Measurements from ENCODE around the gene C11orf58. TPM values are rescaled to one million over a fixed set of nuclear protein-coding genes. Genes with fewer than 3 reads are reported as not detected.
A peak's percentile ranks its signal among the peaks of the same experiment; 100 is the strongest.

C11orf58 gene
- total and polyA plus RNA-seq, 2 donors from 2014 or later, result 113 to 117 TPM

DNA sequence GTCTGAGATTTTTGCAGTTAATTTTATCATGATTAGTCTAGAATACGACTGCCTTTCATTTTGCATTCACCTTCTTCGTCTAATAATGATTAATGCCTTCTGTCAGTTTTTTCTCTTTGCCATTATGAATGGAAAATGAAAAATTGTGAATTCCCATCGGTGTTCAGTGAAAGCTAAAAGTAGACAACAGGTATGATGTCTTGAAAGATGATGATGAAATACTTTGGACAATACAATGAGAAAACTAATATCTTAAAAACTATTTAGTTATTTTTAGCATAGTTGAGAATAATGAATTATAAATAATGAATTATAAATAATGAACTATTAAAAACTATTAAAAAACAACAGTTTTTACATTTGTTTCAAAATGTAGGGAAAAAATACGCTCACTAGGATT is 5.0 kb downstream of the C11orf58 start:
- FAIRE-seq, result peak; percentile 6
- no peak for DNase-seq
- no peaks in the 10 kb centered on the region for H3K27me3 ChIP-seq (ENCODE audit: control insufficient read depth, insufficient read depth, low read length)
- TF ChIP-seq, protein P1, sequence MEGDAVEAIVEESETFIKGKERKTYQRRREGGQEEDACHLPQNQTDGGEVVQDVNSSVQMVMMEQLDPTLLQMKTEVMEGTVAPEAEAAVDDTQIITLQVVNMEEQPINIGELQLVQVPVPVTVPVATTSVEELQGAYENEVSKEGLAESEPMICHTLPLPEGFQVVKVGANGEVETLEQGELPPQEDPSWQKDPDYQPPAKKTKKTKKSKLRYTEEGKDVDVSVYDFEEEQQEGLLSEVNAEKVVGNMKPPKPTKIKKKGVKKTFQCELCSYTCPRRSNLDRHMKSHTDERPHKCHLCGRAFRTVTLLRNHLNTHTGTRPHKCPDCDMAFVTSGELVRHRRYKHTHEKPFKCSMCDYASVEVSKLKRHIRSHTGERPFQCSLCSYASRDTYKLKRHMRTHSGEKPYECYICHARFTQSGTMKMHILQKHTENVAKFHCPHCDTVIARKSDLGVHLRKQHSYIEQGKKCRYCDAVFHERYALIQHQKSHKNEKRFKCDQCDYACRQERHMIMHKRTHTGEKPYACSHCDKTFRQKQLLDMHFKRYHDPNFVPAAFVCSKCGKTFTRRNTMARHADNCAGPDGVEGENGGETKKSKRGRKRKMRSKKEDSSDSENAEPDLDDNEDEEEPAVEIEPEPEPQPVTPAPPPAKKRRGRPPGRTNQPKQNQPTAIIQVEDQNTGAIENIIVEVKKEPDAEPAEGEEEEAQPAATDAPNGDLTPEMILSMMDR (IDR thresholded peaks at IDR 0.05; ENCODE audit: borderline replicate concordance, extremely low read depth, insufficient read depth), result no peak
- no peak overlapping the region for H3K4me3 ChIP-seq (ENCODE audit: low read length in 3 of 3)
- H3K4me1 ChIP-seq (ENCODE audit: control insufficient read depth in 2 of 3, insufficient read depth in 2 of 3, low read depth in 1 of 3, low read length in 3 of 3), result peaks cover 0 to 11% (median 0%) of the 10 kb centered on the region in 3 donors
- H3K9me3 ChIP-seq (ENCODE audit: control insufficient read depth in 2 of 3, insufficient read depth in 1 of 3, low read length in 3 of 3), result no peaks in the 10 kb centered on the region
- H3K36me3 ChIP-seq (ENCODE audit: control insufficient read depth in 2 of 3, insufficient read depth in 3 of 3, low read length in 3 of 3), result peaks cover 3 to 12% (median 8%) of the 10 kb centered on the region in 3 donors
- no peak overlapping the region for H3K9ac ChIP-seq (ENCODE audit: low read length in 3 of 3)
- H3K27ac ChIP-seq (ENCODE audit: low read depth in 2 of 2, low read length in 2 of 2), result no peak overlapping the region
- intact Hi-C loops (cut with DNase I), result no loop called here

- TF ChIP-seq, protein P1 (IDR thresholded peaks at IDR 0.05; ENCODE audit: borderline replicate concordance, extremely low read depth, insufficient read depth), result no peak
- Histone ChIP-seq H3K4me3 (ENCODE audit: low read length in 3 of 3) (no peak overlapping the region), H3K9me3 (ENCODE audit: control insufficient read depth in 2 of 3, insufficient read depth in 1 of 3, low read length in 3 of 3) (no peaks in the 10 kb centered on the region), H3K9ac (ENCODE audit: low read length in 3 of 3) (no peak overlapping the region), H3K27ac (ENCODE audit: low read depth in 2 of 2, low read length in 2 of 2) (no peak overlapping the region), H3K27me3 (ENCODE audit: control insufficient read depth, insufficient read depth, low read length) (no peaks in the 10 kb centered on the region), H3K36me3 (ENCODE audit: control insufficient read depth in 2 of 3, insufficient read depth in 3 of 3, low read length in 3 of 3) (peaks cover 3 to 15% (median 12%) of the 10 kb centered on the region in 3 donors), H3K4me1 (ENCODE audit: control insufficient read depth in 2 of 3, insufficient read depth in 2 of 3, low read depth in 1 of 3, low read length in 3 of 3) (peaks cover 0 to 11% (median 0%) of the 10 kb centered on the region in 3 donors)
- FAIRE-seq (no peak), DNase-seq (no peak)
- intact Hi-C loops (cut with DNase I), result no loop called here
Observed at GRCh38 chr11:16744128-16744725, 5.8 kb downstream of the C11orf58 start.

DNA sequence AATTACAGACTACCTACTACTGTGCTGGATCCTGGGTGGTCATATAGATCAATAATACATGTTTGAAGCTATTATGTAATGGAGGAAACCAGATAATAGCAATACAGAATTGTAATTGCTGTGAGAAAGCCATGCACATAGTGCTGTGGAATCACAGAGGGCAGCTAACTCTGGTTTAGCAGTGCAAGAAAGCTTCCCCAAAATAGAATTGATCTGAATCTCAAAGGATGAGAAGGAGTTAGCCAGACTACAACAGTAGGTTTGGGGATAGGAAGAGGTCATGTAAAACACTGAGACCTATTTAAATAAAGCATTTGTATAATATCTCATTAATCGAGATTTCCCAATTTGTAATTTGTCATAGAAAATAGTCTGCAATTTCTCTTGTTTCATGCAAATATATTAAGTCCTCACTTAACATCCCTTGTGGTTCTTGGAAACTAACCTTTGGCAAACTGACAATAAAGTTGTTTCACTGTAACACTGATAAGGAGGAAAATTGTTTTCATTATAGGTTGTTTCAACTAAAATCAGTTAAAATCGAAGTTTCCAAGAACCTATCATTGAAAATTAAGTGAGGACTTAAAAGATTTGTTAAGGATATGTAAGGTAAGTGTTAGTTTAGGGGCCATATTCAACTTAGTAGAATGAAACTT is 7.6 kb downstream of the C11orf58 start:
- Histone ChIP-seq H3K27me3 (ENCODE audit: control insufficient read depth, insufficient read depth, low read length) (no peaks in the 10 kb centered on the region), H3K27ac (ENCODE audit: low read depth in 2 of 2, low read length in 2 of 2) (no peak overlapping the region), H3K9me3 (ENCODE audit: control insufficient read depth in 2 of 3, insufficient read depth in 1 of 3, low read length in 3 of 3) (no peaks in the 10 kb centered on the region), H3K9ac (ENCODE audit: low read length in 3 of 3) (no peak overlapping the region), H3K36me3 (ENCODE audit: control insufficient read depth in 2 of 3, insufficient read depth in 3 of 3, low read length in 3 of 3) (peaks cover 11 to 33% (median 27%) of the 10 kb centered on the region in 3 donors), H3K4me3 (ENCODE audit: low read length in 3 of 3) (no peak overlapping the region), H3K4me1 (ENCODE audit: control insufficient read depth in 2 of 3, insufficient read depth in 2 of 3, low read depth in 1 of 3, low read length in 3 of 3) (peaks cover 0 to 7% (median 0%) of the 10 kb centered on the region in 3 donors)
- intact Hi-C loops (cut with DNase I), result no loop called here
- TF ChIP-seq, protein P1 (IDR thresholded peaks at IDR 0.05; ENCODE audit: borderline replicate concordance, extremely low read depth, insufficient read depth), result no peak
- no peak for FAIRE-seq
- no peak for DNase-seq
